Epithelial cell of umbilical artery (primary cell): ENCODE results near the gene OR4C16. TPM values are rescaled to one million over a fixed set of nuclear protein-coding genes. Genes with fewer than 3 reads are reported as not detected.

ENCODE experiments used
- total RNA-seq: library from RNA; depleted of rRNA; stranded (reverse); fragments of >200 nt; gene quantifications from 2 replicates; pipeline ENCODE4 v1.2.3, GENCODE V29; 2014

Gene OR4C16
- not detected in 2 replicates for total RNA-seq

GRCh38 chr11:55571828-55572227, at the start of gene OR4C16:
Gene OR4C16, plus strand, starts transcription at chr11:55572128. Its CDS starts 0 bp downstream, at chr11:55572128.

GRCh38 chr11:55554169-55554568, 17.8 kb upstream of the OR4C16 start, which contains the start of gene OR4C15:
Gene OR4C15, plus strand, starts transcription at chr11:55554469. Its CDS starts 0 bp downstream, at chr11:55554469.

GRCh38 chr11:55607545-55607944, 35.6 kb downstream of the OR4C16 start, which contains the start of gene OR4C11:
Gene OR4C11, minus strand, starts transcription at chr11:55607645. Its CDS starts 3,272 bp downstream, at chr11:55604373.

Other genes with a start within 250 kb of the OR4C16 start
- not detected in 2 replicates for gene OR4A16, start 228.9 kb upstream of the OR4C16 start, total RNA-seq
- not detected in 2 replicates for gene OR4A15, start 204.2 kb upstream of the OR4C16 start, total RNA-seq
- not detected in 2 replicates for gene OR4C15, start 17.7 kb upstream of the OR4C16 start, total RNA-seq
- gene OR4C11, start 35.5 kb downstream of the OR4C16 start, total RNA-seq, result not detected in 2 replicates
- not detected in 2 replicates for gene OR4P4, start 63.0 kb downstream of the OR4C16 start, total RNA-seq
- gene OR4S2, start 76.2 kb downstream of the OR4C16 start, total RNA-seq, result not detected in 2 replicates
- not detected in 2 replicates for gene OR4C6, start 90.1 kb downstream of the OR4C16 start, total RNA-seq
- not detected in 2 replicates for gene OR5D13, start 201.3 kb downstream of the OR4C16 start, total RNA-seq
- gene OR5D14, start 223.4 kb downstream of the OR4C16 start, total RNA-seq, result not detected in 2 replicates
- gene OR5L1, start 239.2 kb downstream of the OR4C16 start, total RNA-seq, result not detected in 2 replicates
- gene OR5D18, start 247.5 kb downstream of the OR4C16 start, total RNA-seq, result not detected in 2 replicates